HG02571 (cell line): ENCODE data around the gene PPP1R15B.
A peak's percentile ranks its signal among the peaks of the same experiment; 100 is the strongest.

Experiments
- ATAC-seq: cut with Tn5 transposase; IDR thresholded peaks from one replicate; pipeline ENCODE4 v1.9.1; 2021; ENCODE audit warnings: mild to moderate bottlenecking, moderate library complexity; ENCODE audit not compliant: unreplicated experiment

PPP1R15B gene

GRCh38 chr1:204402391-204402790 lies 9.2 kb downstream of the PPP1R15B start:
- ATAC-seq = no peak

GRCh38 chr1:204401730-204402129 lies 9.9 kb downstream of the PPP1R15B start:
- no peak for ATAC-seq

- ATAC-seq = no peak
Observed at GRCh38 chr1:204400882-204401510, 10.6 kb downstream of the PPP1R15B start.

GRCh38 chr1:204398197-204399125 lies 13.2 kb downstream of the PPP1R15B start:
- ATAC-seq = peak; percentile 53

GRCh38 chr1:204396015-204396583 lies 15.5 kb downstream of the PPP1R15B start:
- no peak for ATAC-seq

- no peak for ATAC-seq
Observed at GRCh38 chr1:204391629-204392028, 20.0 kb downstream of the PPP1R15B start.

- ATAC-seq = no peak
Observed at GRCh38 chr1:204390751-204391466, 20.7 kb downstream of the PPP1R15B start.

GRCh38 chr1:204385727-204386126 lies 25.9 kb downstream of the PPP1R15B start:
- no peak for ATAC-seq

GRCh38 chr1:204384636-204385352 lies 26.8 kb downstream of the PPP1R15B start:
- ATAC-seq = no peak

- no peak for ATAC-seq
Observed at GRCh38 chr1:204383163-204383904, 28.3 kb downstream of the PPP1R15B start.

- ATAC-seq = no peak
Observed at GRCh38 chr1:204382714-204383083, 28.9 kb downstream of the PPP1R15B start.

GRCh38 chr1:204380293-204380831 lies 31.3 kb downstream of the PPP1R15B start:
- no peak for ATAC-seq

- ATAC-seq = no peak
Observed at GRCh38 chr1:204377800-204378668, 33.6 kb downstream of the PPP1R15B start.

GRCh38 chr1:204376919-204377799 lies 34.5 kb downstream of the PPP1R15B start:
- ATAC-seq = no peak

- no peak for ATAC-seq
Observed at GRCh38 chr1:204376465-204376864, 35.2 kb downstream of the PPP1R15B start.

GRCh38 chr1:204373911-204374310 lies 37.7 kb downstream of the PPP1R15B start:
- no peak for ATAC-seq

- ATAC-seq = no peak
Observed at GRCh38 chr1:204370176-204370575, 41.4 kb downstream of the PPP1R15B start.
